Astrocyte (in vitro differentiated cells and primary cell): ENCODE results near the gene PAM16. TPM values are rescaled to one million over a fixed set of nuclear protein-coding genes. Genes with fewer than 3 reads are reported as not detected.

ENCODE experiments used
- DNase-seq: peaks from one replicate; pipeline ENCODE4 v3.0.0-alpha.2; 2010; ENCODE audit warnings: low read depth
- FAIRE-seq: peaks from 2 replicates; lab custom pipeline; 2011; peaks lifted over from hg19 to GRCh38; lab: Jason Lieb, UNC
- H2AFZ ChIP-seq: 2 replicates; pipeline ENCODE4 v1.6.0; 2012; ENCODE audit warnings: low read depth, low read length, inconsistent platforms
- H3K27ac ChIP-seq: 2 replicates; pipeline ENCODE4 v1.5.1; 2011; ENCODE audit warnings: low read depth, low read length, inconsistent platforms
- H3K27me3 ChIP-seq: 2 replicates; pipeline ENCODE4 v1.6.0; 2011; ENCODE audit warnings: low read length, inconsistent platforms; ENCODE audit not compliant: insufficient read depth
- H3K36me3 ChIP-seq: 2 replicates; pipeline ENCODE4 v1.5.1; 2011; ENCODE audit warnings: low read length, inconsistent platforms; ENCODE audit not compliant: insufficient read depth
- H3K4me1 ChIP-seq: 2 replicates; pipeline ENCODE4 v1.5.1; 2011; ENCODE audit warnings: low read length, inconsistent platforms; ENCODE audit not compliant: insufficient read depth
- H3K4me2 ChIP-seq: 2 replicates; pipeline ENCODE4 v1.6.0; 2012; ENCODE audit warnings: low read length, inconsistent platforms
- H3K4me3 ChIP-seq: 2 replicates; pipeline ENCODE4 v1.5.1; 2011; ENCODE audit warnings: low read depth, mild to moderate bottlenecking, low read length, inconsistent platforms; ENCODE audit not compliant: insufficient read depth
- H3K79me2 ChIP-seq: 2 replicates; pipeline ENCODE4 v1.6.0; 2012; ENCODE audit warnings: mild to moderate bottlenecking, low read length, inconsistent platforms; ENCODE audit not compliant: insufficient read depth
- H3K9ac ChIP-seq: 2 replicates; pipeline ENCODE4 v1.6.0; 2012; ENCODE audit warnings: mild to moderate bottlenecking, low read length, inconsistent platforms
- H3K9me3 ChIP-seq: 2 replicates; pipeline ENCODE4 v1.5.1; 2012; ENCODE audit warnings: low read depth, mild to moderate bottlenecking, low read length, inconsistent platforms; ENCODE audit not compliant: insufficient read depth
- H4K20me1 ChIP-seq: 2 replicates; pipeline ENCODE4 v1.6.0; 2012; ENCODE audit warnings: low read length, inconsistent platforms; ENCODE audit not compliant: insufficient read depth
- H3K27ac Mint-ChIP-seq: one replicate; pipeline ENCODE4 v1.8.0; 2021; ENCODE audit warnings: mild to moderate bottlenecking, mixed read lengths; ENCODE audit not compliant: unreplicated experiment
- H3K27me3 Mint-ChIP-seq: one replicate; pipeline ENCODE4 v1.8.0; 2021; ENCODE audit warnings: low read depth, mixed read lengths; ENCODE audit not compliant: unreplicated experiment
- H3K36me3 Mint-ChIP-seq: one replicate; pipeline ENCODE4 v1.8.0; 2021; ENCODE audit warnings: low read depth, mixed read lengths; ENCODE audit not compliant: unreplicated experiment
- H3K4me1 Mint-ChIP-seq: one replicate; pipeline ENCODE4 v1.8.0; 2021; ENCODE audit warnings: low read depth, mixed read lengths; ENCODE audit not compliant: unreplicated experiment
- H3K4me3 Mint-ChIP-seq: one replicate; pipeline ENCODE4 v1.8.0; 2021; ENCODE audit warnings: mild to moderate bottlenecking, moderate library complexity, mixed read lengths; ENCODE audit not compliant: unreplicated experiment
- H3K9me3 Mint-ChIP-seq: one replicate; pipeline ENCODE4 v1.8.0; 2021; ENCODE audit warnings: mild to moderate bottlenecking, mixed read lengths; ENCODE audit not compliant: unreplicated experiment
- EZH2 ChIP-seq: IDR thresholded peaks from 2 replicates; pipeline ENCODE4 v1.6.1; 2012; ENCODE audit warnings: mild to moderate bottlenecking, low read length, inconsistent platforms; ENCODE audit not compliant: insufficient read depth
- total RNA-seq: library from RNA; stranded (reverse); gene quantifications from 2 replicates; pipeline ENCODE4 v1.2.1, GENCODE V29; 2021
- TF ChIP-seq, protein P1 (sequence below): IDR thresholded peaks from 2 replicates; pipeline ENCODE4 v1.5.1; 2011; ENCODE audit warnings: low read depth, mild to moderate bottlenecking, inconsistent platforms, low read length, moderate library complexity; ENCODE audit not compliant: insufficient read depth

The PAM16 gene
- total RNA-seq, 1 donor from 2014 or later: 51.9 TPM

DNA sequence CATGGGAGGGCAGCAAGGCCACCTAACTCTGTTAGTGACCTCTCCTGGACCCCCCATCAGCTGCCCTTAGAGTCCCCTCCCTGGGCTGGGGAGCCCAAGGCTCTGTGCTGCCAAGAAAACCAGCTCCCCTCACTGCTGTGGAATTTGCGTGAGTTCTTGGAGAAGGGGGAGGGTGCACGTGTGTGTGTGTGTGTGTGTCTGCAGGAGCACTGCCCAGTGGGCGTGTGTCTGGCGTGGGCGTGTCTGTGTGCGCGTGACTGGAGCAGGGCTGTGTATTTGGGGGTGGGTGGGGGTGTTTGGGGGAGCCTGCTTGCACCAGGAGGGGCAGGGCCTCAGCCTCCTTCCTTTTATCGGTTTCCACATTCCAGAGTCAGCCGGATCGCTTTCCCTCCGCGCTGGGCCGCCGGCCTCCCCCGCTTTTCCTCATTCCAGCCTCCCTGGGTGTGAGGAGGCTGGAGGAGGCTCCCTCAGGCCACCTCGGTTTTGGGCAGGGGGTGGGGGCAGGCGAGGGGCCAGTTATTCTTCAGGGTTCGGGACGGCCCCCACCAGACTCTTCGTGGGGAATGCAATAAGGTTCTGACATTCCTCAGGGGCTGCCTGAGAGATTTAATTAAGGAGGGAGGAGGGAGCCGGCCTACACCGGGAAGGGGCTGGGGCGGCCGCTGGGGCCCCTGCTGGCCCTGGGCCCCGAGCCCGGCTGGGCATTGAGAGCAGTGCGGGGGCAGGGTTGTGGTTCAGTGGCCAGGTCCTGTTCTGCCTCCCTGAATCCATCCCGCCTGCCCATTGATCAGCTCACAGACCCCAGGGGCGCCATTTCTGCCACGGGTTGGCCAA is 23.0 kb upstream of the PAM16 start:
- H3K4me3 Mint-ChIP-seq: peak overlapping the region; percentile 79
- peak overlapping the region; percentile 91 for H3K9ac ChIP-seq
- no peaks in the 10 kb centered on the region for H3K9me3 Mint-ChIP-seq
- DNase-seq (peak; percentile 95), FAIRE-seq (peak; percentile 80)
- TF ChIP-seq EZH2: no peak
- TF ChIP-seq, protein P1, sequence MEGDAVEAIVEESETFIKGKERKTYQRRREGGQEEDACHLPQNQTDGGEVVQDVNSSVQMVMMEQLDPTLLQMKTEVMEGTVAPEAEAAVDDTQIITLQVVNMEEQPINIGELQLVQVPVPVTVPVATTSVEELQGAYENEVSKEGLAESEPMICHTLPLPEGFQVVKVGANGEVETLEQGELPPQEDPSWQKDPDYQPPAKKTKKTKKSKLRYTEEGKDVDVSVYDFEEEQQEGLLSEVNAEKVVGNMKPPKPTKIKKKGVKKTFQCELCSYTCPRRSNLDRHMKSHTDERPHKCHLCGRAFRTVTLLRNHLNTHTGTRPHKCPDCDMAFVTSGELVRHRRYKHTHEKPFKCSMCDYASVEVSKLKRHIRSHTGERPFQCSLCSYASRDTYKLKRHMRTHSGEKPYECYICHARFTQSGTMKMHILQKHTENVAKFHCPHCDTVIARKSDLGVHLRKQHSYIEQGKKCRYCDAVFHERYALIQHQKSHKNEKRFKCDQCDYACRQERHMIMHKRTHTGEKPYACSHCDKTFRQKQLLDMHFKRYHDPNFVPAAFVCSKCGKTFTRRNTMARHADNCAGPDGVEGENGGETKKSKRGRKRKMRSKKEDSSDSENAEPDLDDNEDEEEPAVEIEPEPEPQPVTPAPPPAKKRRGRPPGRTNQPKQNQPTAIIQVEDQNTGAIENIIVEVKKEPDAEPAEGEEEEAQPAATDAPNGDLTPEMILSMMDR: no peak
- H3K4me3 ChIP-seq: peak overlapping the region; percentile 83
- H3K27ac ChIP-seq: peak overlapping the region; percentile 95
- no peaks in the 10 kb centered on the region for H3K27me3 Mint-ChIP-seq
- no peak overlapping the region for H2AFZ ChIP-seq
- peak overlapping the region; percentile 96 for H3K4me2 ChIP-seq
- no peaks in the 10 kb centered on the region for H3K36me3 ChIP-seq
- H3K27ac Mint-ChIP-seq: peak overlapping the region; percentile 81
- H4K20me1 ChIP-seq: peaks cover 60% of the 10 kb centered on the region
- H3K4me1 ChIP-seq: peaks cover 75% of the 10 kb centered on the region
- H3K4me1 Mint-ChIP-seq: peaks cover 29% of the 10 kb centered on the region
- peaks cover 2% of the 10 kb centered on the region for H3K36me3 Mint-ChIP-seq
- H3K27me3 ChIP-seq: no peaks in the 10 kb centered on the region
- H3K9me3 ChIP-seq: no peaks in the 10 kb centered on the region
- peaks cover 69% of the 10 kb centered on the region for H3K79me2 ChIP-seq

GRCh38 chr16:4373356-4373908 is 22.3 kb upstream of the PAM16 start:
- H3K4me1 ChIP-seq: peaks cover 77% of the 10 kb centered on the region
- peak overlapping the region; percentile 95 for H3K27ac ChIP-seq
- Mint-ChIP-seq H3K36me3 (peaks cover 2% of the 10 kb centered on the region), H3K27ac (no peak overlapping the region), H3K9me3 (no peaks in the 10 kb centered on the region), H3K27me3 (no peaks in the 10 kb centered on the region), H3K4me3 (peak overlapping the region; percentile 79), H3K4me1 (peaks cover 31% of the 10 kb centered on the region)
- peak overlapping the region; percentile 83 for H3K4me3 ChIP-seq
- no peaks in the 10 kb centered on the region for H3K27me3 ChIP-seq
- H3K79me2 ChIP-seq: peaks cover 62% of the 10 kb centered on the region
- TF ChIP-seq, protein P1: no peak
- no peak for TF ChIP-seq EZH2
- no peaks in the 10 kb centered on the region for H3K9me3 ChIP-seq
- H4K20me1 ChIP-seq: peaks cover 53% of the 10 kb centered on the region
- H3K4me2 ChIP-seq: peak overlapping the region; percentile 96
- H2AFZ ChIP-seq: no peak overlapping the region
- DNase-seq (peak; percentile 36), FAIRE-seq (no peak)
- peak overlapping the region; percentile 91 for H3K9ac ChIP-seq
- H3K36me3 ChIP-seq: no peaks in the 10 kb centered on the region
